Stimulated activated CD4-positive, alpha-beta T cell treated with anti-CD3 and anti-CD28 coated beads, Interleukin-1b, Interleukin-23, amount 100 ng/mL, for 48 hours (primary cell): ENCODE measurements around the gene LAMB4.

ENCODE experiments used
- DNase-seq: peaks from one replicate; pipeline ENCODE4 v3.0.0-alpha.2; 2020

LAMB4 gene

DNA sequence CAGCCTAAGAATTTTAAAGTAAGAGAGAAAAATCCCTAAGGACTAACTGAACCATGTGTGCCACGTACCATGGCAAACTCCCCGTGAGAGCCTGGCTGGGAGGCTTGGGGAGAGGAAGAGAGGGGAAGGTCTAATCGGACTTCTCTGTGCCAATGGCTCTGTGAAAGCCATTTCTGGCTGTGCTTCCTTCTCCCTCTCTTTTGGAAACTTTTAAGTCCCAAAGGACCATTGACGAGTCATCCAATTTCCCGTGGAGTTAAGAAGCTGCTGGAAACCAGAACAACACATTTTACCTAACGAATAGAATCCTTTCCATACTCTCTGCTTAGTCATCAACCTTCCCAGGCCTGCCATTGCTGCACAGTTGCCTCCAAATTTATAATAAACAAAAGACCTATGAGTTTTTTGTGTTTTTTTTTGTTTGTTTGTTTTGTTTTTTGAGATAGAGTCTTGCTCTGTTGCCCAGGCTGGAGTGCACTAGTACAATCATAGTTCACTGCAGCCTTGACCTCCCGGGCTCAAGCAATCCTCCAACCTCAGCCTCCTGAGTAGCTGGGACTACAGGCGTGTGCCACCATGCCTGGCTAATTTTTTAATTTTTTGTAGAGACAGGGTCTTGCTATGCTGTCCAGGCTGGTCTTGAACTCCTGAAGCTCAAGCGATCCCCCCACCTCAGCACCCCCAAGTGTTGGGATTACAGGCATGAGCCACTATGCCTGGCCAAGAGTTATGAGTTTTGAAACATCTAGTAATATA is 140.4 kb downstream of the LAMB4 start:
- no peak for DNase-seq

DNA sequence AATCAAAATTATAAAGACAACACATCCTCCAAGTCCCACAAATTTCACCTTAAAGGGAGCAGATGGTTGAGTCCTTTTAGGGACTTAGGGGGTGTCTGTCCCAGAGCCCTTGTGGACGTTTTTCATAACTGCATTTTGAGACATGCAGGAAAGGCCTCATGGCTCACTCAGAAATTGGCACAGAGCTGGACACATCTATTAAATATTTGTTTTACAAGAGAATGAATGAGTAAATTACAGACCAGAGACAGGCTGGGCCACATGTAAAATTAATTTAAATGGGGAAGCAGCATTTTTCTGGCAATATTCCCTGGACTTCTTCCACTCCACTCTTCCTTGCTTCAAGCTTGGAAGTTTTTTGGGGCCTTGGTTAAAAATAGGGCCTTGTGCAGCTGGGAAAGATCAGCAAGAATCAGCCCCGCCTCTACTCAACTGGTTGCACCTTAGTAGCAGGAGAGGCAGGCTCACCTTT is 147.2 kb downstream of the LAMB4 start:
- DNase-seq, result no peak

DNA sequence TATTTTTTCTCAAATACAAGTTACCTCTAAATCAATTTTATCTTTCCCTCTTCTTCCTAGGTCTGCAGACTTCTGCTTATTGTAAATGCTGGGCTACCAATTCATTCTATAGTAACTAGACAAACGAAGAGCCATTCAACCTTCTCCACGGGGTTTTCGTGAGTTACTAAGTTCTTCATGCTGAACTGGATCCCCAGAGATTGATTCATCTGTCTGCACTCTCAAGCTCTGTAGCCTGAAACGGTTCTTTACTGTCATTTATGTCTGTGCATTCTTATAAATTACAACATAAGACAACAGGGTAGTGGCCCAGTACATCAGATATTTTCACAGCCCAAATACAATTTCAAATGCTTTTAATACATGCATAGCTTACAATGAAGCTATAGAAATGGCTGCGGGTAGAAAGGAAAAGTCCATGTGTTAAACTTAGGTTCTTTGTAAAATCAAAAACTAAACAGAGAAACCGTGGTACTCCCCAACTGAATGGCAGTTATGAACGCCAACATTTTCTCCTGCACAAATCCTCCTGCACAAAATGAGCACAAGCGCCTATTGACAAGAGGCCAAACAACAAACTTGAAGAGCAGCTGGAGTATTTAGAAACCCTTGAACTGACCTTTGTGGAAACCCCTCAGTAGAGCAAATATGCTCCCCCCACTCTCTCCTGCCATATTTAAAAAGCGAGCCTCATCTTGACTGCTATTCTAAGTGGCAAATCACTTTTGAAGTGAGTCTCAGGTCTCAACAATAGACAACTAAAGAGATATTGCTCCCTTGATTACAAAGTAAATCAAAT is 147.9 kb downstream of the LAMB4 start:
- DNase-seq, result no peak

DNA sequence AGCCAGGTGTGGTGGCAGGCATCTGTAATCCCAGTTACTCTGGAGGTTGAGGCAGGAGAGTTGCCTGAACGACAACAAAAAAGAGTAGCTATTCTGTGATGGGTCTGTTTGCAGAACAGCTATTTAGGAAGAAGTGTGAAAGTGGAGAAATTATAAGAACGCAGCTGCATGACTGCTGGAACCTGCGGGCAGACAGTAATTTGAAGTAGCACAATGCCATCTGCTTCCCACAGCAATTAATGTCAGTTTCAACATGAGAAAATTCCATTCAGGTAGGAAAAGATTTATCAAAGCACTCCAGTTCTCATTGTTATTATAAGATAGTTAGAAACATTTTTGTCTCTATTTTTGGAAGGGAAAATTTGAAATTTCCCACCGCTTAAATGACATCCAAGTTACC is 148.7 kb downstream of the LAMB4 start:
- no peak for DNase-seq

DNA sequence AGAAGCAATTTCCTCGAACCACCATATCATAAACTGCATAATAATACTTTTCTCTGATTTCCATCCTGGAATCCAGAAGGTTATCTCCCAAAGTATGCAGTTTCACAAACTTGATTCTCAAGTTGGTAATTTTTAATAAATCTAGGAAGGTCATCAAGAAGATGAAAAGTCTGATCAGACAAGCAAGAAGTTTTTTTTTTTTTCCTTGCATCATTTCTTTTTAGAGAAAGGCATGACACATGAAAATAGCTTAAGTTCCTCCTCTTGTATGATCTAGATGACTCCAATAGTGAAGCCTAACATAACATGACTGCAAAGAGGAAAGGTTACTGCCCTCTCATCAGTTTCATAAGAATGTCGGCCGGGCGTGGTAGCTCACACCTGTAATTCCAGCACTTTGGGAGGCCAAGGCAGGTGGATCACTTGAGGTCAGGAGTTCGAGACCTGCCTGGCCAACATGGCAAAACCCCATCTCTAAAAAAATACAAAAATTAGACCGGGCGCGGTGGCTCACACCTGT is 149.4 kb downstream of the LAMB4 start:
- no peak for DNase-seq

DNA sequence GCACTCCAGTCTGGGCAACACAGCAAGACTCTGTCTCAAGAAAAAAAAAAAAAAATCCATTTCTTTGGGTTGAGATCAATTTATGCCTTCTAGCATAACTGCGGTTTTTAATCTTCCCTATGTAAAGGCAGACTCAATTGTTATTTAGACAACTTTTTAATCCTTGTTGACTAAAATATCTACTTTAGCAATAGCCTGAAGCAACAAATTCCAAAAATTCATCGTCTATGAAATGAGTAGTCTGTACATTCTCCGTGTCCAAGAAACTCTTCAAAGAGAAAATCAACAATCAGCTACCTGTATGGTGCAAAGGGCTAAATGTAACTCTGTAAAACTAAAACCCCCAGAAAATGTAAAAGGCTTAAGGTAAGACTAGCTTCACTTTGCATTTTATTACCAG is 150.0 kb downstream of the LAMB4 start:
- no peak for DNase-seq

DNA sequence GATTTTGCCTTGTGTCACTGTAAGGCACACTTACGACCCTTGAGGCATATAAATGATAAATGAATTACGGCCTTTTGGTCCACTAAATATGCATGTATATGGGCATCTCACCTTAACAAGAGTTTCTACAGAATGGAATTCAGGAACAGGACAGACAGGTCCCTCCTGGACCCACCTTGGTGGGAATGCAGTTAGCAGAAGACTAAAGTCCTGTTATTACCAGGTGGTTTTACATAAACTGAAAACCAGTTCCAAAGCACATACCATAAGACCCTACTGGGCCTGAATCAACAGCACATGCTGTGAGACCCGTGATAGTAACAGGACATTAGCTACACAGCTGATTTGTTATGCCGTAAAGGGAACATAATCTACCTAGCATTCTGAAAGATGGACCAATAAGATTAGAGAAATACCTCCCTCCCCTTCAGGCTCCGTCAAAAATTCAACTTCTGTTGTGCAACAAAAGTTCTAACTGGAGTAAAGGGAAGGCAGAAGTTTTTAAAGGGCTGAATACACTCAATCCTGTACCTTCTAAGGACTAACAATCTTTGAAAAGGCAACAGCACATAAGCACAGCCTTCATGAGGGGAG is 151.2 kb downstream of the LAMB4 start:
- no peak for DNase-seq

DNA sequence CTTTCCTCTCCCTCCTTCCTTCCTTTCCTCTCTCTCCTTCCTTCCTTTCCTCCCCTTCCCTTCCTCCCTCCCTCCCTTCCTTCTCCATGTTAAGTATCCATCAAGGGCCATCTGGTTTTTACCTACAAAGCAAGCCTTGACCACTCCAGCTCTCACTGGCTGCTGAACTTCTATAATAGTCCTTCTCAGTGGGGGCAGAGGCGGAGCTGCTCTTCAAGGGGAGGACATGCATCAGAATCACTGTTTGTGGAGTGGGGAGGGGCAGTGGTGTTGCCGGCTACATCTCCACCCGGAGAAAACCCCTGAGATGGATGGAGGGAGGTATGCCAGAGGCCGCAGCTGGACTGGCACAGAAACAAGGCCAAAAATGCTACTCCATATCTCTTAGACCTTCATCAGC is 153.1 kb downstream of the LAMB4 start:
- no peak for DNase-seq

DNA sequence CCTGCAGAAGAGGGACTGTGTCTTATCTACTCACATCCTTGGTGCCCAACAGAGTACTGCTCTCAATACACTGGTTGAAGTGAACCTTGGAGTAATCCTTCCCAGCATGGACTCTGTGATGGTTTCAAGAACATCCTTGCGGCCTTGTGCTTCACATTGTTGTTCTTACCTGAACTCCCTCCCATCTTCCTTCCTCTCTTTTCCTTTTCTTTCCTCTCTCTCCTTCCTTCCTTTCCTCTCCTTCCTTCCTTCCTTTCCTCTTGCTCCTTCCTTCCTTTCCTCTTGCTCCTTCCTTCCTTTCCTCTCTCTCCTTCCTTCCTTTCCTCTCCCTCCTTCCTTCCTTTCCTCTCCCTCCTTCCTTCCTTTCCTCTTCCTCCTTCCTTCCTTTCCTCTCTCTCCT is 153.5 kb downstream of the LAMB4 start:
- DNase-seq, result no peak

DNA sequence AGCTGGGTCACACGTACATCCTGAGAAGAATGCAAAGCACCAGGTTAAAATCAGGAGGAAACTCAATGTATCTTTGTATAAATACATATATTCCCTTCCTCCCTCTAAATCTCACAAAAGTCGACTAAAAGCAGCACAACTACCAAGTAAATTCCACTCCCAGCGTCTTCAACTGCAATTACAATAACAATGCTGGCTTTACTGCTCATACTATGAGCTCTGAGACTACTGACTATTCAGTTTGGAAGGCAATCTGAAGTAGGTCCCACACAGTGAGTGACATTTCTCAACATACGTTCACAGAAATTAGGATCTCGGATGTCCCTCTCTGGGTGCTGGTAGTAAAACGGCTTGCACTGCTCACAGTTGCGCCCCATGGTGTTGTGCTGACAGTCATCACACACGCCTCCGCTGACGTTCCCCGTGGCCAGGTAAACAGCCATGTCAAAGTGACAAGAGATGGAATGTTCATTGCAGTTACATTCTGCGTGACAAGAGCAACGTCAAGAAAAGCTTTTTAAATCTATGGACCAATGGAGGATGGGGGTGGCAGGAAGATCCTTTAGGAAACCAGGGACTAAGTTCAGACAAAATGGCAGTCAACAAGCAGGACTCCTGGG is 154.7 kb downstream of the LAMB4 start:
- DNase-seq, result no peak

DNA sequence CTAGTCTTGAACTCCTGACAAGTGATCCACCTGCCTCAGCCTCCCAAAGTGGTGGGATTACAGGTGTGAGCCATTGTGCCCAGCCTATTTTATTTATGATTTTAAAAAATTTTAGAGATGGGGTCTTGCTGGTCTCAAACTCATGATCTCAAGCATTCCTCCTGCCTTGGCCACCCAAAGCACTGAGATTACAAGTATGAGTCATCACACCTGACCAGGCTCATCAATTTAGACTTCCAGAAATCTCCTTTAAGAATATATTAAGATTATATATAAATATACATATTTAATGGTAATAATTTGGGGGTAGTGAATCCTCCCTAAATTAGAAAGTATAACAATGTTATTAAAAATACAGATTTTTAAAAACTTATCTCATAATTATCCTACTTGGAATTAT is 156.3 kb downstream of the LAMB4 start:
- DNase-seq, result no peak
